Measurements from ENCODE around the gene PRRT3. TPM values are rescaled to one million over a fixed set of nuclear protein-coding genes. Genes with fewer than 3 reads are reported as not detected.

PRRT3 gene
- total and polyA plus RNA-seq, 2 of the 13 experiments (the other 11 are each of a cell fraction or from before 2014, with no cell fraction given) = 0.22 to 0.44 TPM

- no peak for TF ChIP-seq DNMT3B (CRISPR knock-in tag; conservative IDR thresholded peaks at IDR 0.05)
- TF ChIP-seq PBX3 (CRISPR knock-in tag; IDR thresholded peaks at IDR 0.05; ENCODE audit: borderline replicate concordance) = no peak
- peak; percentile 92 for TF ChIP-seq ATF7-NPFF (CRISPR knock-in tag; IDR thresholded peaks at IDR 0.05; ENCODE audit: low read depth)
- 0 out of 2 replicates have a peak, but pooled peaks have one; percentile 53 for TF ChIP-seq E2F2 (CRISPR knock-in tag; IDR thresholded peaks at IDR 0.05; ENCODE audit: borderline replicate concordance)
- TF ChIP-seq ZBTB42 (CRISPR knock-in tag; IDR thresholded peaks at IDR 0.05) = 0 out of 2 replicates have a peak, but pooled peaks have one; percentile 7
- peak; percentile 93; the same call in 1 of the 2 replicates for TF ChIP-seq ZNF17 (CRISPR knock-in tag; IDR thresholded peaks at IDR 0.05)
- no peak for TF ChIP-seq ZHX2 (IDR thresholded peaks at IDR 0.05; ENCODE audit: low read depth)
- TF ChIP-seq ZHX2 (CRISPR knock-in tag; IDR thresholded peaks at IDR 0.05; ENCODE audit: borderline replicate concordance) = peak; percentile 95
- peak; percentile 68; the same call in 1 of the 2 replicates for TF ChIP-seq ZNF607 (CRISPR knock-in tag; IDR thresholded peaks at IDR 0.05; ENCODE audit: borderline replicate concordance)
- TF ChIP-seq TMF1 (CRISPR knock-in tag; IDR thresholded peaks at IDR 0.05; ENCODE audit: low read depth) = peak; percentile 65; the same call in 1 of the 2 replicates
- TF ChIP-seq ZBTB14 (CRISPR knock-in tag; IDR thresholded peaks at IDR 0.05) = 0 out of 2 replicates have a peak, but pooled peaks have one; percentile 30
- TF ChIP-seq HOXA9 (CRISPR knock-in tag; IDR thresholded peaks at IDR 0.05; ENCODE audit: borderline replicate concordance) = peak; percentile 87; the same call in 1 of the 2 replicates
- peak; percentile 56; the same call in 1 of the 2 replicates for TF ChIP-seq PRDM15 (CRISPR knock-in tag; IDR thresholded peaks at IDR 0.05)
Measured at GRCh38 chr3:9915254-9916141, 36.7 kb downstream of the PRRT3 start (continued).

All from HepG2 (cell line).